GM12865 (cell line): ENCODE measurements around the gene AGPAT4.

Experiments used
- DNase-seq: peaks from one replicate; pipeline ENCODE4 v3.0.0; 2010; ENCODE audit warnings: low read depth
- H3K4me3 ChIP-seq: 2 replicates; pipeline ENCODE4 v1.5.1; 2011; ENCODE audit warnings: mild to moderate bottlenecking, low read depth, low read length, control low read depth
- CTCF ChIP-seq: IDR thresholded peaks from 2 replicates; pipeline ENCODE4 v1.5.1; 2011; ENCODE audit warnings: low read length, control low read depth, low read depth, inconsistent platforms; ENCODE audit not compliant: insufficient read depth; ENCODE audit errors: missing control alignments

AGPAT4 gene

DNA sequence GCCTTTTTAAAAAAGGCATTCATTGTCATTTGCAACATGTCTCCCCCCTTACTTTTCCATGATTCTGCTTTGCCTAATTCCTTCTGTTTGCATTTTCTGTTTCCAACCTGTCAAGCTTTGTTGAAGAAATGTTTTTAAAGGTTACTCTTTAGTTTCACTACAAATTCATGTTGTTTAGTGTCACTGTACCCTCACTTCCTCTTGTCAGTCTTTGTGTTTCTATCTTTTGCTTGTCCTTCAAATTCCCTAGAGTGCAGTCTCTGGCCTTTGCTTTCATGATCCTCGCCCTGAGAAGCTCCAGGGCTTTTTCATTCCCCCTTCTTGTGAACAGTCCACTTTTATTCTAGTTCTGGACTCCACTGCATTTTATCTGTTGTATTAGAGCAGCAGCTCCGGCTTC, 191.6 kb downstream of the AGPAT4 start:
- DNase-seq: no peak
- no peak overlapping the region for H3K4me3 ChIP-seq
- no peak for TF ChIP-seq CTCF

GRCh38 chr6:161080263-161080970, 193.4 kb downstream of the AGPAT4 start:
- no peak for TF ChIP-seq CTCF
- no peak for DNase-seq
- no peak overlapping the region for H3K4me3 ChIP-seq
